Cardiac muscle cell (in vitro differentiated cells and primary cell): ENCODE data around the gene PECR. TPM values are rescaled to one million over a fixed set of nuclear protein-coding genes. Genes with fewer than 3 reads are reported as not detected.

ENCODE experiments used
- DNase-seq, 2 donors: peaks; one replicate each; pipeline versions ENCODE4 v3.0.0 to v3.0.0-alpha.2; 2010 to 2017; ENCODE audit warnings: low read depth in 1 of 2, low spot score in 1 of 2
- H3K27ac ChIP-seq: fragments of 200-600 bp; sonication (generic); 2 replicates; pipeline ENCODE4 v1.5.1; 2016
- H3K27me3 ChIP-seq: fragments of 200-600 bp; sonication (generic); 2 replicates; pipeline ENCODE4 v1.6.0; 2016; ENCODE audit warnings: control low read depth
- H3K36me3 ChIP-seq: fragments of 200-600 bp; sonication (generic); 2 replicates; pipeline ENCODE4 v1.5.1; 2016; ENCODE audit warnings: control low read depth
- H3K4me1 ChIP-seq: fragments of 200-600 bp; sonication (generic); 2 replicates; pipeline ENCODE4 v1.8.1; 2017; ENCODE audit warnings: low read depth, mild to moderate bottlenecking, mixed run types
- H3K4me3 ChIP-seq: fragments of 200-600 bp; sonication (generic); 2 replicates; pipeline ENCODE4 v1.5.1; 2016; ENCODE audit warnings: mild to moderate bottlenecking
- H3K9me3 ChIP-seq: fragments of 200-600 bp; sonication (generic); 2 replicates; pipeline ENCODE4 v1.5.1; 2017; ENCODE audit warnings: low read depth, mild to moderate bottlenecking, control low read depth
- CTCF ChIP-seq: IDR thresholded peaks from 2 replicates; pipeline ENCODE4 v1.5.1; 2012; ENCODE audit warnings: low read depth, mild to moderate bottlenecking, low read length
- polyA plus RNA-seq: library from polyadenylated mRNA; unstranded; fragments of >200 nt; fragmentation: Nextera tagmentation; extraction: Ambion mirVana; gene quantifications from 2 replicates; pipeline ENCODE4 v1.2.1, GENCODE V29; 2016
- total RNA-seq: library from RNA; depleted of rRNA; stranded (reverse); fragments of >200 nt; gene quantifications from 2 replicates; pipeline ENCODE4 v1.2.3, GENCODE V29; 2016

PECR gene
- total and polyA plus RNA-seq, 2 experiments from 2014 or later: 6.4 to 11.4 TPM

- Histone ChIP-seq H3K36me3 (no peaks in the 10 kb centered on the region), H3K4me3 (no peak overlapping the region), H3K4me1 (no peaks in the 10 kb centered on the region), H3K27me3 (no peaks in the 10 kb centered on the region), H3K27ac (no peak overlapping the region), H3K9me3 (no peaks in the 10 kb centered on the region)
- DNase-seq: no peak
- TF ChIP-seq CTCF: no peak
Measured at GRCh38 chr2:216004697-216005283, 76.8 kb downstream of the PECR start.

- Histone ChIP-seq H3K27me3 (no peaks in the 10 kb centered on the region), H3K27ac (no peak overlapping the region), H3K9me3 (no peaks in the 10 kb centered on the region), H3K4me1 (no peaks in the 10 kb centered on the region), H3K36me3 (no peaks in the 10 kb centered on the region), H3K4me3 (no peak overlapping the region)
- DNase-seq: no peak
- no peak for TF ChIP-seq CTCF
Measured at GRCh38 chr2:216003876-216004696, 77.5 kb downstream of the PECR start.

- no peak for DNase-seq
- no peak overlapping the region for H3K4me3 ChIP-seq
- H3K9me3 ChIP-seq: no peaks in the 10 kb centered on the region
- no peaks in the 10 kb centered on the region for H3K27me3 ChIP-seq
- TF ChIP-seq CTCF: no peak
- H3K36me3 ChIP-seq: no peaks in the 10 kb centered on the region
- H3K4me1 ChIP-seq: no peaks in the 10 kb centered on the region
- no peak overlapping the region for H3K27ac ChIP-seq
Measured at GRCh38 chr2:216002693-216003092, 78.9 kb downstream of the PECR start.

GRCh38 chr2:216002101-216002678 is 79.4 kb downstream of the PECR start:
- no peak for DNase-seq
- H3K4me1 ChIP-seq: no peaks in the 10 kb centered on the region
- TF ChIP-seq CTCF: no peak

GRCh38 chr2:216001216-216002100 is 80.2 kb downstream of the PECR start:
- Histone ChIP-seq H3K4me1 (no peaks in the 10 kb centered on the region), H3K9me3 (no peaks in the 10 kb centered on the region), H3K36me3 (no peaks in the 10 kb centered on the region), H3K27ac (no peak overlapping the region), H3K4me3 (no peak overlapping the region), H3K27me3 (no peaks in the 10 kb centered on the region)
- no peak for TF ChIP-seq CTCF
- DNase-seq: no peak

More at GRCh38 chr2:216002101-216002678, 79.4 kb downstream of the PECR start:
- no peaks in the 10 kb centered on the region for H3K36me3 ChIP-seq
- H3K27me3 ChIP-seq: no peaks in the 10 kb centered on the region
- H3K27ac ChIP-seq: no peak overlapping the region
- H3K4me3 ChIP-seq: no peak overlapping the region
- no peaks in the 10 kb centered on the region for H3K9me3 ChIP-seq
